HG02840 (cell line): ENCODE data around the gene FSTL3.
"Not testable (repeated sequence)": the region's sequence is repeated elsewhere in the genome, so short reads cannot be mapped to it uniquely, and the experiment has no call there.

Source experiments
- ATAC-seq: cut with Tn5 transposase; IDR thresholded peaks from one replicate; pipeline ENCODE4 v1.9.1; 2021; ENCODE audit warnings: mild to moderate bottlenecking, moderate library complexity, moderate number of reproducible peaks; ENCODE audit not compliant: unreplicated experiment, low FRiP score

The FSTL3 gene

GRCh38 chr19:708154-709143 is 32.3 kb downstream of the FSTL3 start, which contains the start of gene PALM:
Gene PALM (plus strand): TSS chr19:708935. CDS start chr19:709147, 212 bp downstream.
- ATAC-seq: no peak

GRCh38 chr19:709196-709964 is 33.2 kb downstream of the FSTL3 start:
- ATAC-seq: no peak

GRCh38 chr19:709965-710571 is 33.9 kb downstream of the FSTL3 start:
- no peak for ATAC-seq

GRCh38 chr19:710767-711166 is 34.6 kb downstream of the FSTL3 start:
- ATAC-seq: no peak

GRCh38 chr19:711254-711653 is 35.1 kb downstream of the FSTL3 start:
- no peak for ATAC-seq

GRCh38 chr19:715347-715746 is 39.2 kb downstream of the FSTL3 start:
- no peak for ATAC-seq

- no peak for ATAC-seq
Measured at GRCh38 chr19:718251-718951, 42.2 kb downstream of the FSTL3 start.

- ATAC-seq: no peak
Measured at GRCh38 chr19:718991-719512, 42.9 kb downstream of the FSTL3 start.

GRCh38 chr19:719636-720344 is 43.6 kb downstream of the FSTL3 start:
- ATAC-seq: no peak

GRCh38 chr19:720345-721160 is 44.4 kb downstream of the FSTL3 start:
- ATAC-seq: no peak

- ATAC-seq: no peak
Measured at GRCh38 chr19:722553-723101, 46.4 kb downstream of the FSTL3 start.

GRCh38 chr19:723247-723646 is 47.1 kb downstream of the FSTL3 start:
- no peak for ATAC-seq

- ATAC-seq: no peak
Measured at GRCh38 chr19:723714-724113, 47.5 kb downstream of the FSTL3 start.

GRCh38 chr19:725461-726089 is 49.4 kb downstream of the FSTL3 start:
- ATAC-seq: no peak

- no peak for ATAC-seq
Measured at GRCh38 chr19:726993-727956, 51.1 kb downstream of the FSTL3 start.

- ATAC-seq: no peak
Measured at GRCh38 chr19:728011-728410, 51.8 kb downstream of the FSTL3 start.

- ATAC-seq: not testable (repeated sequence)
Measured at GRCh38 chr19:729564-729963, 53.4 kb downstream of the FSTL3 start.
